H9 (cell line): ENCODE results near the gene FOLR3. TPM values are rescaled to one million over a fixed set of nuclear protein-coding genes. Genes with fewer than 3 reads are reported as not detected.

Source experiments
- DNase-seq: peaks from one replicate; pipeline ENCODE4 v3.0.0-alpha.2; 2017
- H2AFZ ChIP-seq: one replicate; pipeline ENCODE4 v1.6.1; 2013; ENCODE audit warnings: mild to moderate bottlenecking, low read length, control low read depth, moderate library complexity
- H2AK5ac ChIP-seq: 2 replicates; pipeline ENCODE4 v1.6.1; 2013; ENCODE audit warnings: low read length, control low read depth, mixed read lengths; ENCODE audit not compliant: insufficient read length
- H2BK120ac ChIP-seq: one replicate; pipeline ENCODE4 v1.6.1; 2013; ENCODE audit warnings: low read depth, mild to moderate bottlenecking, low read length, control low read depth, inconsistent platforms; ENCODE audit not compliant: poor library complexity, severe bottlenecking
- H2BK12ac ChIP-seq: 2 replicates; pipeline ENCODE4 v1.6.1; 2013; ENCODE audit warnings: low read length, control low read depth, mixed read lengths, low read depth; ENCODE audit not compliant: insufficient read length
- H2BK15ac ChIP-seq: 2 replicates; pipeline ENCODE4 v1.6.1; 2013; ENCODE audit warnings: low read depth, low read length, control low read depth
- H2BK20ac ChIP-seq: one replicate; pipeline ENCODE4 v1.6.1; 2013; ENCODE audit warnings: low read depth, mild to moderate bottlenecking, low read length, control low read depth, inconsistent platforms; ENCODE audit not compliant: poor library complexity, severe bottlenecking
- H2BK5ac ChIP-seq: 2 replicates; pipeline ENCODE4 v1.6.1; 2013; ENCODE audit warnings: low read length, control low read depth, mixed read lengths; ENCODE audit not compliant: insufficient read length
- H3K14ac ChIP-seq: 2 replicates; pipeline ENCODE4 v1.6.1; 2013; ENCODE audit warnings: low read length, control low read depth; ENCODE audit not compliant: insufficient read depth
- H3K18ac ChIP-seq: 2 replicates; pipeline ENCODE4 v1.6.1; 2013; ENCODE audit warnings: low read depth, mild to moderate bottlenecking, mixed read lengths, low read length, control low read depth; ENCODE audit not compliant: insufficient read length
- H3K23ac ChIP-seq: 2 replicates; pipeline ENCODE4 v1.6.1; 2013; ENCODE audit warnings: low read length, control low read depth, mixed read lengths, low read depth; ENCODE audit not compliant: insufficient read length
- H3K23me2 ChIP-seq: 2 replicates; pipeline ENCODE4 v1.6.1; 2013; ENCODE audit warnings: low read depth, mild to moderate bottlenecking, mixed read lengths, low read length, control low read depth; ENCODE audit not compliant: insufficient read length, poor library complexity, severe bottlenecking
- H3K27ac ChIP-seq: 2 replicates; pipeline ENCODE4 v1.5.1; 2013; ENCODE audit warnings: low read length, control low read depth, mixed read lengths, low read depth; ENCODE audit not compliant: insufficient read length
- H3K27me3 ChIP-seq: 2 replicates; pipeline ENCODE4 v1.6.1; 2013; ENCODE audit warnings: low read length, control low read depth, inconsistent platforms; ENCODE audit not compliant: insufficient read depth
- H3K4ac ChIP-seq: 2 replicates; pipeline ENCODE4 v1.6.1; 2013; ENCODE audit warnings: low read depth, mild to moderate bottlenecking, control low read depth, inconsistent platforms, low read length, moderate library complexity
- H3K4me1 ChIP-seq: 2 replicates; pipeline ENCODE4 v1.6.1; 2013; ENCODE audit warnings: low read length, control low read depth, inconsistent platforms; ENCODE audit not compliant: insufficient read depth
- H3K4me2 ChIP-seq: 2 replicates; pipeline ENCODE4 v1.6.1; 2013; ENCODE audit warnings: low read length, control low read depth, mixed read lengths; ENCODE audit not compliant: insufficient read length, insufficient read depth
- H3K56ac ChIP-seq: 2 replicates; pipeline ENCODE4 v1.6.1; 2013; ENCODE audit warnings: low read depth, mild to moderate bottlenecking, mixed read lengths, low read length, control low read depth; ENCODE audit not compliant: insufficient read length
- H3K79me1 ChIP-seq: 2 replicates; pipeline ENCODE4 v1.6.1; 2013; ENCODE audit warnings: low read depth, mild to moderate bottlenecking, moderate library complexity, low read length, control low read depth, inconsistent platforms; ENCODE audit not compliant: insufficient read depth, poor library complexity, severe bottlenecking
- H3K79me2 ChIP-seq: 2 replicates; pipeline ENCODE4 v1.6.1; 2013; ENCODE audit warnings: low read length, control low read depth, inconsistent platforms; ENCODE audit not compliant: insufficient read depth
- H3K9ac ChIP-seq: 2 replicates; pipeline ENCODE4 v1.6.1; 2013; ENCODE audit warnings: low read length, control low read depth, mixed read lengths; ENCODE audit not compliant: insufficient read length; ENCODE audit errors: extremely low read depth
- H3K9me3 ChIP-seq: one replicate; pipeline ENCODE4 v1.6.1; 2013; ENCODE audit warnings: low read depth, low read length, inconsistent platforms; ENCODE audit not compliant: control insufficient read depth
- H3T11ph ChIP-seq: one replicate; pipeline ENCODE4 v1.6.1; 2013; ENCODE audit warnings: mild to moderate bottlenecking, low read length, control low read depth, inconsistent platforms
- H4K20me1 ChIP-seq: one replicate; pipeline ENCODE4 v1.6.1; 2013; ENCODE audit not compliant: control insufficient read depth, insufficient read length, insufficient read depth
- H4K5ac ChIP-seq: 2 replicates; pipeline ENCODE4 v1.6.1; 2013; ENCODE audit warnings: low read depth, mild to moderate bottlenecking, mixed read lengths, low read length, control low read depth; ENCODE audit not compliant: insufficient read length
- H4K8ac ChIP-seq: replicated peaks from 2 replicates; pipeline ENCODE4 v1.6.1; 2013; ENCODE audit warnings: low read length, control low read depth, mixed read lengths, low read depth; ENCODE audit not compliant: insufficient read length
- H4K91ac ChIP-seq: 2 replicates; pipeline ENCODE4 v1.6.1; 2013; ENCODE audit warnings: low read depth, mild to moderate bottlenecking, moderate library complexity, mixed read lengths, low read length, control low read depth; ENCODE audit not compliant: insufficient read length
- H3K27ac Mint-ChIP-seq, 3 experiments: 2 replicates in 2 of 3; 3 replicates in 1 of 3; pipeline ENCODE4 v1.8.0; 2020 to 2021; ENCODE audit warnings: mixed read lengths in 3 of 3, mild to moderate bottlenecking in 1 of 3, moderate library complexity in 1 of 3
- H3K27me3 Mint-ChIP-seq: 2 replicates; pipeline ENCODE4 v1.8.0; 2021; ENCODE audit warnings: low read depth, mild to moderate bottlenecking, moderate library complexity, mixed read lengths
- H3K36me3 Mint-ChIP-seq, 3 experiments: 2 replicates in 2 of 3; 3 replicates in 1 of 3; pipeline ENCODE4 v1.8.0; 2020 to 2021; ENCODE audit warnings: low read depth in 3 of 3, mixed read lengths in 3 of 3; ENCODE audit not compliant: insufficient read depth in 1 of 3
- H3K4me1 Mint-ChIP-seq, 2 experiments: 2 replicates each; pipeline ENCODE4 v1.8.0; 2020; ENCODE audit warnings: mixed read lengths in 2 of 2
- H3K4me3 Mint-ChIP-seq, 2 experiments: 2 replicates in 1 of 2; 3 replicates in 1 of 2; pipeline ENCODE4 v1.8.0; 2020 to 2021; ENCODE audit warnings: mild to moderate bottlenecking in 2 of 2, mixed read lengths in 2 of 2, moderate library complexity in 1 of 2
- H3K9me3 Mint-ChIP-seq, 2 experiments: 2 replicates in 1 of 2; 3 replicates in 1 of 2; pipeline ENCODE4 v1.8.0; 2020; ENCODE audit warnings: mild to moderate bottlenecking in 2 of 2, mixed read lengths in 2 of 2, moderate library complexity in 1 of 2
- WGBS: extraction: QIAGEN DNeasy Blood & Tissue Kit; methylation state at CpG from one replicate; pipeline ENCODE4 v1.1.7; 2013; ENCODE audit warnings: missing lambda C conversion rate, low lambda C conversion rate, mixed read lengths; ENCODE audit not compliant: insufficient read length; ENCODE audit errors: extremely low coverage; 5-methylcytosine and 5-hydroxymethylcytosine counted together
- total RNA-seq: library from RNA; stranded (reverse); gene quantifications from 2 replicates; pipeline ENCODE4 v1.2.1, GENCODE V29; 2021
- TF ChIP-seq, protein P1 (sequence below): fragments of 200-600 bp; sonication (generic); conservative IDR thresholded peaks from 3 replicates; pipeline ENCODE4 v1.8.0; 2021; ENCODE audit warnings: antibody characterized with exemption, mild to moderate bottlenecking

FOLR3 gene
- total RNA-seq, 1 experiment from 2014 or later = not detected

DNA sequence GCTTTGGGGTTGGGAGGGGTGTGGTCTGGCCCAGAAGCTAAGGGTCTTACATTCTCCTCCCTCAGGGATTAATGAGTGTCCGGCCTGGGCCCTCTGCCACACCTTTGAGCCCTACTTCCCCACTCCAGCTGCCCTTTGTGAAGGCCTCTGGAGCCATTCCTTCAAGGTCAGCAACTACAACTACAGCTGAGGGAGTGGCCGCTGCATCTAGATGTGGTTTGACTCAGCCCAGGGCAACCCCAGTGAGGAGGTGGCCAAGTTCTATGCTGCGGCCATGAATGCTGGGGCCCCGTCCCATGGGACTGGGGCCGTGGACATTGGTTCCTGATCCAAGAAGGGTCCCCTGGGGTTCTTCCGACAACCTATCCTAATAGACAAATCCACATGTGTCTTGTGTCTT is 42.1 kb downstream of the FOLR3 start:
- Histone ChIP-seq H4K8ac (no peak overlapping the region), H3K79me2 (no peaks in the 10 kb centered on the region), H3K4me2 (no peak overlapping the region), H3K4ac (no peak overlapping the region), H2AK5ac (no peak overlapping the region), H2BK120ac (no peak overlapping the region), H3K9ac (no peak overlapping the region), H2BK12ac (no peak overlapping the region), H3K9me3 (no peaks in the 10 kb centered on the region), H2BK15ac (no peak overlapping the region), H2BK20ac (no peak overlapping the region), H4K91ac (no peak overlapping the region), H3T11ph (no peak overlapping the region), H4K20me1 (no peaks in the 10 kb centered on the region), H3K23me2 (no peaks in the 10 kb centered on the region), H3K14ac (no peak overlapping the region), H2AFZ (no peak overlapping the region), H3K18ac (no peak overlapping the region), H3K27ac (no peak overlapping the region), H3K4me1 (no peaks in the 10 kb centered on the region), H3K56ac (no peak overlapping the region), H3K79me1 (no peaks in the 10 kb centered on the region), H4K5ac (no peak overlapping the region), H3K23ac (no peak overlapping the region), H3K27me3 (no peaks in the 10 kb centered on the region), H2BK5ac (no peak overlapping the region)
- no peaks in the 10 kb centered on the region for H3K36me3 Mint-ChIP-seq
- TF ChIP-seq, protein P1, sequence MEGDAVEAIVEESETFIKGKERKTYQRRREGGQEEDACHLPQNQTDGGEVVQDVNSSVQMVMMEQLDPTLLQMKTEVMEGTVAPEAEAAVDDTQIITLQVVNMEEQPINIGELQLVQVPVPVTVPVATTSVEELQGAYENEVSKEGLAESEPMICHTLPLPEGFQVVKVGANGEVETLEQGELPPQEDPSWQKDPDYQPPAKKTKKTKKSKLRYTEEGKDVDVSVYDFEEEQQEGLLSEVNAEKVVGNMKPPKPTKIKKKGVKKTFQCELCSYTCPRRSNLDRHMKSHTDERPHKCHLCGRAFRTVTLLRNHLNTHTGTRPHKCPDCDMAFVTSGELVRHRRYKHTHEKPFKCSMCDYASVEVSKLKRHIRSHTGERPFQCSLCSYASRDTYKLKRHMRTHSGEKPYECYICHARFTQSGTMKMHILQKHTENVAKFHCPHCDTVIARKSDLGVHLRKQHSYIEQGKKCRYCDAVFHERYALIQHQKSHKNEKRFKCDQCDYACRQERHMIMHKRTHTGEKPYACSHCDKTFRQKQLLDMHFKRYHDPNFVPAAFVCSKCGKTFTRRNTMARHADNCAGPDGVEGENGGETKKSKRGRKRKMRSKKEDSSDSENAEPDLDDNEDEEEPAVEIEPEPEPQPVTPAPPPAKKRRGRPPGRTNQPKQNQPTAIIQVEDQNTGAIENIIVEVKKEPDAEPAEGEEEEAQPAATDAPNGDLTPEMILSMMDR = no peak
- WGBS = no CpG with 5 or more reads among the region's 6 CpGs
- DNase-seq = no peak
- no peak overlapping the region for H3K4me3 Mint-ChIP-seq
- H3K27ac Mint-ChIP-seq = no peak overlapping the region
- peaks cover 4% of the 10 kb centered on the region in 2 experiments; a peak in 3 of 4 replicates for H3K4me1 Mint-ChIP-seq
- no peaks in the 10 kb centered on the region for H3K9me3 Mint-ChIP-seq
- H3K27me3 Mint-ChIP-seq = peaks cover 17% of the 10 kb centered on the region
